Liver (tissue), 3 donors: Measurements from ENCODE around the gene ITPK1.

Experiments used
- CTCF ChIP-seq: fragments of 150-350 bp; IDR thresholded peaks from 2 replicates; pipeline ENCODE4 v1.5.1; 2017; ENCODE audit warnings: improper control_type of control experiment, low read depth, low read length; ENCODE audit not compliant: missing input control
- EGR1 ChIP-seq, 2 donors: IDR thresholded peaks; 2 replicates each; pipeline ENCODE4 v1.6.1; 2016 to 2018; ENCODE audit warnings: antibody characterized with exemption in 2 of 2, low read depth in 2 of 2
- GABPA ChIP-seq, 2 donors: IDR thresholded peaks in 1 of 2; conservative IDR thresholded peaks in 1 of 2; 2 replicates each; pipeline ENCODE4 v1.6.1; 2016; ENCODE audit warnings: antibody characterized with exemption in 2 of 2, mild to moderate bottlenecking in 1 of 2, moderate library complexity in 1 of 2
- HNF4A ChIP-seq, 2 donors: conservative IDR thresholded peaks; 2 replicates each; pipeline ENCODE4 v1.6.1; 2016; ENCODE audit warnings: antibody characterized with exemption in 2 of 2, mild to moderate bottlenecking in 2 of 2
- REST ChIP-seq: IDR thresholded peaks from 2 replicates; pipeline ENCODE4 v1.6.1; 2016; ENCODE audit warnings: antibody characterized with exemption, mild to moderate bottlenecking
- SP1 ChIP-seq: IDR thresholded peaks from 2 replicates; pipeline ENCODE4 v1.6.1; 2018; ENCODE audit warnings: antibody characterized with exemption, mild to moderate bottlenecking
- TAF1 ChIP-seq: conservative IDR thresholded peaks from 2 replicates; pipeline ENCODE4 v1.6.1; 2016; ENCODE audit warnings: antibody characterized with exemption, mild to moderate bottlenecking
- YY1 ChIP-seq: IDR thresholded peaks from 2 replicates; pipeline ENCODE4 v1.6.1; 2016; ENCODE audit warnings: antibody characterized with exemption, mild to moderate bottlenecking
- ZBTB33 ChIP-seq: IDR thresholded peaks from 2 replicates; pipeline ENCODE4 v1.6.1; 2016; ENCODE audit warnings: antibody characterized with exemption
- TF ChIP-seq, protein P1 (sequence below): IDR thresholded peaks from 2 replicates; pipeline ENCODE4 v1.6.1; 2016; ENCODE audit warnings: antibody characterized with exemption
- donor health status: healthy.
- donor health status: healthy.

DNA sequence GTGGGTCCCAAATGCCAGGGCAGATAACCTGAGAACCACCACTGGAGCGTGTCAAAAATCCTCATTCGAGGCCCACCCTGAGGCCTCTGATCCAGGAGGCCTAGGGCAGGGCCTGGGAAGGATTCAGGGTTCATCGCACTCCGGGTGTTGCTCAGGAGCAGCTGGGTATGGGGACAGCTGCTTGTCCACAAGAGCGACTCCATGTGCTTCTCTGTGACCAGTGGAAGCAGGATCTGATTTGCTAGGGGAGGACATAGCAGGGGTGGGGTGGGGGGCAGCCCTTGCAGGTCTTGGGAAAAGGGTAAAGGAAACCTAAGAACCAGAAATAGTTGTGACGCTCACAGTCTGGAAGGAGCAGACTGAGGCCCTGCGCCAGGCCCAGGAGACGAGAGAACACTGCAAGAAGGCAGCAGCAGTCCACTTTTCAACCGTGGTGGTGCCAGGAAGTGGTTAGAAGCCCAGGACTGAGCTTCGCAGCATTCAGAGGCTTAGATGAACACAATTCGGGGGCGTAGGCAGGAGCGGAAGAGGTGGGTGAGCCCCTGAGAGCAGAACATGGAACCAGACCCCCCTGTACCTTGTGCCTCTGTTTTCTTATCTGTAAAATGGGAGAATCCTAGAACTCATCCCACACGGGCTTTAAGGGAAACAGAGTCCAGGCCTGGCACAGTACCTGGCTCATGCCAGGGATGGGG is 33.7 kb downstream of the ITPK1 start:
- TF ChIP-seq CTCF, result no peak
- no peak for TF ChIP-seq TAF1
- no peak for TF ChIP-seq REST
- TF ChIP-seq ZBTB33, result no peak
- TF ChIP-seq, protein P1, sequence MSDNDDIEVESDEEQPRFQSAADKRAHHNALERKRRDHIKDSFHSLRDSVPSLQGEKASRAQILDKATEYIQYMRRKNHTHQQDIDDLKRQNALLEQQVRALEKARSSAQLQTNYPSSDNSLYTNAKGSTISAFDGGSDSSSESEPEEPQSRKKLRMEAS, result no peak
- TF ChIP-seq YY1, result no peak
- TF ChIP-seq SP1, result no peak
- TF ChIP-seq EGR1 (IDR thresholded peaks at IDR 0.05; ENCODE audit: low read depth in 2 of 2), result no peak
- TF ChIP-seq GABPA (IDR thresholded peaks at IDR 0.05 in 1 of 2, conservative IDR thresholded peaks at IDR 0.05 in 1 of 2), result no peak
- TF ChIP-seq HNF4A (conservative IDR thresholded peaks at IDR 0.05), result no peak
